ENCODE results near the gene GSTA4.

GSTA4 gene

DNA sequence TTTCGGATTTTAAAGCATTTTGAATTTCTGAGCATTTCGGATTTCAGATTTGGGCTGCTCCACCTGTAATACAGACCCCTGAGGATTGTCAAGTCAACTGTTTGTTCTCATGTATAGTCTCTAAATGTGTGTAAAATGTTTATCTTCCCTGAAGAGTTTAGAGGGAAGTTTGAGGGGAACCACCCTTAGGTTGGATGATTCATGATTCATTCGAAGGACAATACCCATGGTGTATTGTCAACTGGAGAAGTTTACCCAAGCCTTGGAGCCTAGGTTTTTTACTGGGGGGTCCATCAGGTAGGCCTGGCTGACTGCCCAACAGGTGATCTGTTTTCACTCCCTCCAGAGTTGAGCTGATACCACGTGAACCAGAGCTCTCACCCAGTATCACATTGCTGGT is 18.9 kb downstream of the GSTA4 start:
- H3K4me3 ChIP-seq (ENCODE audit: low read depth, low read length): no peak overlapping the region
- TF ChIP-seq, protein P1, sequence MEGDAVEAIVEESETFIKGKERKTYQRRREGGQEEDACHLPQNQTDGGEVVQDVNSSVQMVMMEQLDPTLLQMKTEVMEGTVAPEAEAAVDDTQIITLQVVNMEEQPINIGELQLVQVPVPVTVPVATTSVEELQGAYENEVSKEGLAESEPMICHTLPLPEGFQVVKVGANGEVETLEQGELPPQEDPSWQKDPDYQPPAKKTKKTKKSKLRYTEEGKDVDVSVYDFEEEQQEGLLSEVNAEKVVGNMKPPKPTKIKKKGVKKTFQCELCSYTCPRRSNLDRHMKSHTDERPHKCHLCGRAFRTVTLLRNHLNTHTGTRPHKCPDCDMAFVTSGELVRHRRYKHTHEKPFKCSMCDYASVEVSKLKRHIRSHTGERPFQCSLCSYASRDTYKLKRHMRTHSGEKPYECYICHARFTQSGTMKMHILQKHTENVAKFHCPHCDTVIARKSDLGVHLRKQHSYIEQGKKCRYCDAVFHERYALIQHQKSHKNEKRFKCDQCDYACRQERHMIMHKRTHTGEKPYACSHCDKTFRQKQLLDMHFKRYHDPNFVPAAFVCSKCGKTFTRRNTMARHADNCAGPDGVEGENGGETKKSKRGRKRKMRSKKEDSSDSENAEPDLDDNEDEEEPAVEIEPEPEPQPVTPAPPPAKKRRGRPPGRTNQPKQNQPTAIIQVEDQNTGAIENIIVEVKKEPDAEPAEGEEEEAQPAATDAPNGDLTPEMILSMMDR (IDR thresholded peaks at IDR 0.05; ENCODE audit: low read depth, low read length): no peak

DNA sequence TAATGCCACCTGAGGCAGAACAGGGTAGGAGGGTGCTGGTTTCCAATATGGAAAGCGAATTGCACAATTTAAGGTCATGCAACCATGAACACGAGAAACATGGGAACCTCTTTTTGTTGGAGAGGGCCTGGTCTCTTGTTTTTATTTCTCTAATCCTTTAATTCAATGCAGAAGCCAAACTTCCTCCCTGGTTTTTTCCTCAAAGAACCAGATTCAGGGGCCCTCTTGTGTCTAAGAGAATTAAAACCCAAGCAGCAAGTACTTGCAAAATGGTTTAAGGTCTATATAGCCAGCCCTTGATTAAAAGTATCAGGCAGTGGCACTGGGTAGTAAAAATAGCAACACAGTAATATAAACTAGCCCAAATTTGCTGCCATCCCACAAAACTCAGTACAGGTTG is 19.5 kb downstream of the GSTA4 start:
- TF ChIP-seq, protein P1 (IDR thresholded peaks at IDR 0.05; ENCODE audit: low read depth, low read length): no peak

DNA sequence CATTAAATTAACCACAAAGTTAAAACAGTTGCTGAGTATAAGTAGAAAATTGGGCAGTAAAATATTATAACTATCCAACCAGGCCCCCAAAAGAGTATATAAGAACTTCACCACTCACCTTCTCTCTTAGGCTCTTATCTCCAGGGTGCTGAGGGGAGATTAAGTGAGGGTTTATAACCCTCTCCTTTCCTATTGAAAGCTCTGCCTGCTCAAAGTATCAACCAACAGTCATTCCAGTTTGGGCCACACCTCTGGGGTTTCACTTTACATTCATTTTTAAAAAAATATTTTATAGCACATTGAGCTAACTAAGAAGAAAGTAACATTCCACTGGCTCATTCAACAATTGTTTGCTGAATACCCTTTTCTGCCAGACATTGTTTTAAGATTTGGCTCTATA is 22.1 kb downstream of the GSTA4 start:
- H3K4me3 ChIP-seq (ENCODE audit: low read depth, low read length): no peak overlapping the region
- TF ChIP-seq, protein P1 (IDR thresholded peaks at IDR 0.05; ENCODE audit: low read depth, low read length): no peak

More for the DNA sequence above, 19.5 kb downstream of the GSTA4 start:
- H3K4me3 ChIP-seq (ENCODE audit: low read depth, low read length): no peak overlapping the region

DNA sequence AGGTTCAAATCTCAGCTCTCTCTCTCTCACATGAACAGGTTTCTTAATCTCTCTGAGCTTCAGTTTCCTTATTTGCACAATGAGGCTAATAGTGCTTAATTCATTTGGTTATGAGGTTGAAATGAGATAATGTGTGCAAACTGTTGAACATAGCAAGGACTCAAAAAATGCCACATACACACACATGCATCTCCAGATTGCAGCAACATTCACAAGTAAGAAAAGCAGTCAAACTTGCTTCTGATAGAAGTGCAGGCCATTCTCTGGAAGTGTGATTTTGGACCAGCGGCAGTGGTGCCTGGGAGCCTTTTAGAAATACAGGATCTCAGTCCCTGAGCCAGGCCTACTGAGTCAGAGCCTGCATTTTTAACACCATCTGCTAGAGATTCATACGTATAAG is 25.7 kb downstream of the GSTA4 start:
- no peak overlapping the region for H3K4me3 ChIP-seq (ENCODE audit: low read depth, low read length)
- TF ChIP-seq, protein P1 (IDR thresholded peaks at IDR 0.05; ENCODE audit: low read depth, low read length): no peak

DNA sequence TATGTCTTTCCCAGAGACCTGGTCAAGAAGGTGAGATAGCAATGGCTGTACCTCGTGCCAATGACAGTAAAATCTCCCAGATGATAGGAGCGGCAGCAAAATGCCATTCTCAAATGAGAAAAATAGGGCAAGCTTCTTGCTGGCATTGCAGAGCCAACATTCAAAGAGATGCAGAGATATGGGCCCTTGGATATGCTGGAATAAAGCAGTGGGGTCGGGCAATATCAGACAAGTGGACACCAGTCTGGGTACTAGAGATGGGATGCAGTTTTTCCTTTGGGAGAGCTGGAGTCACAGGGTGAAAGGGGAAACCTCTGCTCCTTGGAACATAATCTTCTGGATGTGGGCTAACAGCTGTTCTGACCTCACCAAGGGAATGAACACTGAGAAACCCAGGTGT is 29.0 kb downstream of the GSTA4 start:
- no peak overlapping the region for H3K4me3 ChIP-seq (ENCODE audit: low read depth, low read length)
- TF ChIP-seq, protein P1 (IDR thresholded peaks at IDR 0.05; ENCODE audit: low read depth, low read length): no peak

DNA sequence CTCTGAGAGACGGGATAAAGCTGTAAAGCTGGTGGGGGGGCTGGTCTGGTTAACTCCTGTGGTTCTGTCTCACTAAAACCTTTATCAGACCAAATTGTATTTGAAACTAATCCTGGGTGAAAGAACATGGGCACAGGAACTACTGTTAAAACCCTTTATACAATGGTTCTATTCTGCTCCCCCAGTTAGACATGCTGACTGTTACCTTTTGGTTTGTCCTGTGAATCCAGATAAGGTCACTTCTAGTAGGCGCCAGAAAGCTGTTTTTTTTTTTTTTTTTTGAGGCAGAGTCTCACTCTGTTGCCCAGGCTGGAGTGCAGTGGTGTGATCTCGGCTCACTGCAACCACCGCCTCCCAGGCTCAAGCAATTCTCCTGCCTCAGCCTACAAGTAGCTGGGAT is 29.7 kb downstream of the GSTA4 start:
- TF ChIP-seq, protein P1 (IDR thresholded peaks at IDR 0.05; ENCODE audit: low read depth, low read length): no peak
- no peak overlapping the region for H3K4me3 ChIP-seq (ENCODE audit: low read depth, low read length)

DNA sequence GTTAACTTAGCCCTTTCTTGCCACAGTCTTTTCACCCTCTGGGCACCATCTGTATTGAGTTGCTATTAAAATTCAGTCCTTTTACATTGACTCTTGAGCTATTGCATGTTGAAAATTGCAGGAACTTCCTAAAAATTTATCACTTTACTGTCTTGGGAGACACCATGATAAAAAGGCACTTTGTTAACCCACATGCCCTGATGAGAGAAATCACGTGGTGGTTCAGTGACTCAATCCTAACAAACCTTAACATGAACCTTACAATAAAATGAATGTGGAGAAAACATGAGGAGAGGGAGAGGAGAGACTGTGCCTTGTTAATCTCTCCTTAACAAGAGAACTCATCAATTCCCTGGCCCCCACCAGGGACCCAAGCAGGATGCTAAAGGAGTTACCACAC is 30.8 kb downstream of the GSTA4 start:
- H3K4me3 ChIP-seq (ENCODE audit: low read depth, low read length): no peak overlapping the region
- TF ChIP-seq, protein P1 (IDR thresholded peaks at IDR 0.05; ENCODE audit: low read depth, low read length): no peak

Measured in WI38 (cell line).